HG03108 (cell line): ENCODE data around the gene NCK2.

ENCODE experiments used
- ATAC-seq: cut with Tn5 transposase; IDR thresholded peaks from one replicate; pipeline ENCODE4 v1.9.1; 2021; ENCODE audit warnings: moderate library complexity; ENCODE audit not compliant: unreplicated experiment

Gene NCK2

GRCh38 chr2:105841551-105841950 is 96.8 kb downstream of the NCK2 start:
- no peak for ATAC-seq

- no peak for ATAC-seq
Observed at GRCh38 chr2:105842555-105842954, 97.8 kb downstream of the NCK2 start.

GRCh38 chr2:105843476-105844374 is 99.0 kb downstream of the NCK2 start:
- no peak for ATAC-seq

GRCh38 chr2:105845976-105846375 is 101.3 kb downstream of the NCK2 start:
- ATAC-seq, result no peak

- no peak for ATAC-seq
Observed at GRCh38 chr2:105847056-105847455, 102.3 kb downstream of the NCK2 start.

GRCh38 chr2:105848367-105848766 is 103.7 kb downstream of the NCK2 start:
- no peak for ATAC-seq

- no peak for ATAC-seq
Observed at GRCh38 chr2:105849431-105850179, 104.9 kb downstream of the NCK2 start.

GRCh38 chr2:105852066-105852465 is 107.4 kb downstream of the NCK2 start:
- no peak for ATAC-seq

GRCh38 chr2:105853354-105854088 is 108.8 kb downstream of the NCK2 start:
- no peak for ATAC-seq

GRCh38 chr2:105854972-105855371 is 110.3 kb downstream of the NCK2 start:
- ATAC-seq, result no peak

GRCh38 chr2:105856581-105856980 is 111.9 kb downstream of the NCK2 start:
- ATAC-seq, result no peak

- ATAC-seq, result no peak
Observed at GRCh38 chr2:105857076-105857740, 112.5 kb downstream of the NCK2 start.

- peak; percentile 66 for ATAC-seq
Observed at GRCh38 chr2:105858868-105859693, 114.4 kb downstream of the NCK2 start.

- ATAC-seq, result no peak
Observed at GRCh38 chr2:105859694-105859951, 114.9 kb downstream of the NCK2 start.

- ATAC-seq, result no peak
Observed at GRCh38 chr2:105860567-105860966, 115.9 kb downstream of the NCK2 start.

- ATAC-seq, result no peak
Observed at GRCh38 chr2:105861200-105861599, 116.5 kb downstream of the NCK2 start.

- ATAC-seq, result no peak
Observed at GRCh38 chr2:105862843-105863242, 118.1 kb downstream of the NCK2 start.

- no peak for ATAC-seq
Observed at GRCh38 chr2:105864262-105864661, 119.5 kb downstream of the NCK2 start.

GRCh38 chr2:105865222-105865913 is 120.7 kb downstream of the NCK2 start:
- no peak for ATAC-seq
